Fibroblast of lung (primary cell): ENCODE results near the gene SLC41A1. TPM values are rescaled to one million over a fixed set of nuclear protein-coding genes. Genes with fewer than 3 reads are reported as not detected.

Experiments
- DNase-seq, 2 donors: peaks; one replicate each; pipeline versions ENCODE4 v3.0.0 to v3.0.0-alpha.2; 2010; ENCODE audit warnings: low read depth in 2 of 2
- H2AFZ ChIP-seq: 2 replicates; pipeline ENCODE4 v1.5.1; 2012; ENCODE audit warnings: low read length, control low read depth, inconsistent platforms
- H3K27ac ChIP-seq: 2 replicates; pipeline ENCODE4 v1.5.1; 2011; ENCODE audit warnings: low read length, control low read depth; ENCODE audit not compliant: insufficient read depth
- H3K27me3 ChIP-seq: 2 replicates; pipeline ENCODE4 v1.5.1; 2011; ENCODE audit warnings: mild to moderate bottlenecking, low read length; ENCODE audit not compliant: control insufficient read depth, insufficient read depth
- H3K36me3 ChIP-seq: 2 replicates; pipeline ENCODE4 v1.5.1; 2011; ENCODE audit warnings: low read length; ENCODE audit not compliant: control insufficient read depth, insufficient read depth
- H3K4me1 ChIP-seq: 2 replicates; pipeline ENCODE4 v1.5.1; 2011; ENCODE audit warnings: low read length; ENCODE audit not compliant: control insufficient read depth, insufficient read depth; ENCODE audit errors: extremely low read depth
- H3K4me2 ChIP-seq: 2 replicates; pipeline ENCODE4 v1.5.1; 2011; ENCODE audit warnings: low read length, control low read depth; ENCODE audit not compliant: insufficient read depth; ENCODE audit errors: extremely low read depth
- H3K4me3 ChIP-seq, 4 experiments: fragments of 200-600 bp in 1 of 4; sonication (generic) in 1 of 4; replicated peaks in 1 of 4; 2 replicates each; pipeline ENCODE4 v1.5.1; 2011 to 2016; ENCODE audit warnings: low read length in 4 of 4, low read depth in 3 of 4, mild to moderate bottlenecking in 3 of 4, control low read depth in 2 of 4, inconsistent platforms in 1 of 4, mixed read lengths in 1 of 4; ENCODE audit not compliant: insufficient read depth in 1 of 4; ENCODE audit errors: control extremely low read depth in 1 of 4
- H3K79me2 ChIP-seq: 2 replicates; pipeline ENCODE4 v1.5.1; 2012; ENCODE audit warnings: mild to moderate bottlenecking, low read length, inconsistent platforms; ENCODE audit not compliant: control insufficient read depth, insufficient read depth
- H3K9ac ChIP-seq: 2 replicates; pipeline ENCODE4 v1.5.1; 2011; ENCODE audit warnings: mild to moderate bottlenecking, low read length, control low read depth; ENCODE audit not compliant: insufficient read depth
- H3K9me3 ChIP-seq: 2 replicates; pipeline ENCODE4 v1.5.1; 2012; ENCODE audit warnings: low read depth, low read length; ENCODE audit not compliant: control insufficient read depth, insufficient read depth
- H4K20me1 ChIP-seq: 2 replicates; pipeline ENCODE4 v1.5.1; 2011; ENCODE audit warnings: low read length; ENCODE audit not compliant: control insufficient read depth, insufficient read depth; ENCODE audit errors: extremely low read depth
- EZH2 ChIP-seq: IDR thresholded peaks from 2 replicates; pipeline ENCODE4 v1.5.1; 2012; ENCODE audit warnings: low read length, control low read depth, mild to moderate bottlenecking; ENCODE audit errors: missing control alignments
- polyA plus RNA-seq, 2 donors: library from polyadenylated mRNA; depleted of rRNA in 1 of 2; stranded (reverse) in 1 of 2; unstranded in 1 of 2; fragments of >200 nt; gene quantifications; 2 replicates each; pipeline ENCODE4 v1.2.1, GENCODE V29; 2011 to 2012; ENCODE audit warnings: missing spikeins in 1 of 2
- total RNA-seq: library from RNA; depleted of rRNA; stranded (reverse); fragments of >200 nt; gene quantifications from 2 replicates; pipeline ENCODE4 v1.2.1, GENCODE V29; 2014
- TF ChIP-seq, protein P1 (sequence below), 2 donors: IDR thresholded peaks in 1 of 2; conservative IDR thresholded peaks in 1 of 2; 1 replicate in 1 of 2; 2 replicates in 1 of 2; pipeline ENCODE4 v1.5.1; 2011 to 2012; ENCODE audit warnings: low read length in 2 of 2, control low read depth in 1 of 2, inconsistent platforms in 1 of 2, low read depth in 1 of 2, mild to moderate bottlenecking in 1 of 2

SLC41A1 gene
- total and polyA plus RNA-seq, 2 donors (not counting 1 experiment from before 2014, with no cell fraction given) = 24.6 to 28.9 TPM

DNA sequence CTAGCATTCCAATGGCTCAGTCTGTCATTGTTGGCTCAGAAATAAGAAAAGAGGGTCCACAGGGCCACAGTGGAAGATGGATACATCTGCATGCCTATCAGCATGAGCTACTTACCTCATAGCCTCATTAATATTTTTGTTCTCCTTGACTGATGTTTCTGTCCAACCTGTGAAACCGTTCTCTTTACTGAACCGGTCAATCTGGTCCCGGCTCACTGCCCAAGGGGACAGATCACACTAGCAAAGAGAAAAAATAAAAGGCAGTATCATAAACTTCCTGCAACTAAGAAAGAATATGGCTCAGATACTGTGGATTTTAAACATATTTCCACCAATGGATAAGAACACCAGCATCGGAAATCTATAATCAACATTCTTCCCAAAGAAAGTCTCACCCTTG lies 42.4 kb downstream of the SLC41A1 start:
- H4K20me1 ChIP-seq = no peaks in the 10 kb centered on the region
- no peak overlapping the region for H3K4me3 ChIP-seq
- no peak overlapping the region for H3K9ac ChIP-seq
- no peak for TF ChIP-seq EZH2
- TF ChIP-seq, protein P1, sequence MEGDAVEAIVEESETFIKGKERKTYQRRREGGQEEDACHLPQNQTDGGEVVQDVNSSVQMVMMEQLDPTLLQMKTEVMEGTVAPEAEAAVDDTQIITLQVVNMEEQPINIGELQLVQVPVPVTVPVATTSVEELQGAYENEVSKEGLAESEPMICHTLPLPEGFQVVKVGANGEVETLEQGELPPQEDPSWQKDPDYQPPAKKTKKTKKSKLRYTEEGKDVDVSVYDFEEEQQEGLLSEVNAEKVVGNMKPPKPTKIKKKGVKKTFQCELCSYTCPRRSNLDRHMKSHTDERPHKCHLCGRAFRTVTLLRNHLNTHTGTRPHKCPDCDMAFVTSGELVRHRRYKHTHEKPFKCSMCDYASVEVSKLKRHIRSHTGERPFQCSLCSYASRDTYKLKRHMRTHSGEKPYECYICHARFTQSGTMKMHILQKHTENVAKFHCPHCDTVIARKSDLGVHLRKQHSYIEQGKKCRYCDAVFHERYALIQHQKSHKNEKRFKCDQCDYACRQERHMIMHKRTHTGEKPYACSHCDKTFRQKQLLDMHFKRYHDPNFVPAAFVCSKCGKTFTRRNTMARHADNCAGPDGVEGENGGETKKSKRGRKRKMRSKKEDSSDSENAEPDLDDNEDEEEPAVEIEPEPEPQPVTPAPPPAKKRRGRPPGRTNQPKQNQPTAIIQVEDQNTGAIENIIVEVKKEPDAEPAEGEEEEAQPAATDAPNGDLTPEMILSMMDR (conservative IDR thresholded peaks at IDR 0.05 in 1 of 2, IDR thresholded peaks at IDR 0.05 in 1 of 2; ENCODE audit: low read depth in 1 of 2, low read length in 2 of 2) = no peak
- no peak overlapping the region for H3K27ac ChIP-seq
- H3K4me2 ChIP-seq = no peak overlapping the region
- no peak overlapping the region for H2AFZ ChIP-seq
- no peaks in the 10 kb centered on the region for H3K27me3 ChIP-seq
- H3K36me3 ChIP-seq = no peaks in the 10 kb centered on the region
- H3K79me2 ChIP-seq = no peaks in the 10 kb centered on the region
- peaks cover 8% of the 10 kb centered on the region for H3K4me1 ChIP-seq
- no peak for DNase-seq
- H3K9me3 ChIP-seq = no peaks in the 10 kb centered on the region

DNA sequence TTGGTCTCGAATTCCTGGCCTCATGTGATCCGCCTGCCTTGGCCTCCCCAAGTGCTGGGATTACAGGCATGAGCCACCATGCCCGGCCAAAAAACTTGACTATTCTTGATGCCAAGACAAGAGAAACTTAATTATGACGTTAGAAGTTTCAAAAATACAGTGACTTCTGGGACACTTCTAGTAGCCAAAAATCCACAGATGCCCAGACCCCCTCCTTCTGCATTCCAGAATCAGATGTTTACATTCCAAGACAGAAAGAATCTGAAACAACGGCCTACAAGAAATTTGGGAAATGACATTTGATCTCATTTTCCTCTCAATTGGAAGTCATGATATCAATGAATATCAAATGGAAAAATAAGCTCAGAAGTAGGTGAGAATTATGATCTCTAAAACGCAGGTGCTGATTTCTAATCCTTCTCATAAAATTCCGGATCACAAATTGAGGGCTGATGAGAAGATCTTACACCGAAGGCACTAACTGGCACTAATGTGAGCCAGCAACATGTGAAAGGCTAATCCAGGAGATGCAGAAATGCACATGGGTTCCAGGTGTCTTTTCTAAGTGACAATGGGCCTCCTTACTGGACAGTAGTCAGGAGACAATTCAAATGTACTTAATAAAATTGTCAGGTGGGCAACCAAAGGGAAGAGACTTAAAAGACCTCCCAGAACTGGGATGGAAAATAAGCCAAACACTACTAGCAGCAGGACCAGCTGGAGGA lies 43.2 kb downstream of the SLC41A1 start:
- Histone ChIP-seq H3K9ac (no peak overlapping the region), H2AFZ (no peak overlapping the region), H3K27ac (peak overlapping the region; percentile 46)

GRCh38 chr1:205767248-205767647 lies 45.8 kb downstream of the SLC41A1 start:
- no peak overlapping the region for H3K9ac ChIP-seq
- no peak for TF ChIP-seq EZH2
- TF ChIP-seq, protein P1 (conservative IDR thresholded peaks at IDR 0.05 in 1 of 2, IDR thresholded peaks at IDR 0.05 in 1 of 2; ENCODE audit: low read depth in 1 of 2, low read length in 2 of 2) = no peak
- no peak overlapping the region for H3K27ac ChIP-seq
- no peak overlapping the region for H3K4me2 ChIP-seq
- H3K79me2 ChIP-seq = no peaks in the 10 kb centered on the region
- no peaks in the 10 kb centered on the region for H3K27me3 ChIP-seq
- no peak overlapping the region for H3K4me3 ChIP-seq
- H4K20me1 ChIP-seq = no peaks in the 10 kb centered on the region
- peaks cover 8% of the 10 kb centered on the region for H3K4me1 ChIP-seq
- DNase-seq = no peak
- no peaks in the 10 kb centered on the region for H3K36me3 ChIP-seq
- no peak overlapping the region for H2AFZ ChIP-seq
- no peaks in the 10 kb centered on the region for H3K9me3 ChIP-seq

More for the DNA sequence above, 43.2 kb downstream of the SLC41A1 start:
- peak overlapping the region; percentile 46 for H3K4me2 ChIP-seq
- DNase-seq = peak in 1 of 2 donors; percentile 16
- H4K20me1 ChIP-seq = no peaks in the 10 kb centered on the region
- peaks cover 8% of the 10 kb centered on the region for H3K4me1 ChIP-seq
- TF ChIP-seq, protein P1 (conservative IDR thresholded peaks at IDR 0.05 in 1 of 2, IDR thresholded peaks at IDR 0.05 in 1 of 2; ENCODE audit: low read depth in 1 of 2, low read length in 2 of 2) = no peak
- no peak for TF ChIP-seq EZH2
- no peaks in the 10 kb centered on the region for H3K79me2 ChIP-seq
- no peak overlapping the region for H3K4me3 ChIP-seq
- H3K36me3 ChIP-seq = no peaks in the 10 kb centered on the region
- H3K27me3 ChIP-seq = no peaks in the 10 kb centered on the region
- H3K9me3 ChIP-seq = no peaks in the 10 kb centered on the region
